ENCODE results near the gene TSSC4.
"Not testable (repeated sequence)": the region's sequence is repeated elsewhere in the genome, so short reads cannot be mapped to it uniquely, and the experiment has no call there.

The TSSC4 gene

GRCh38 chr11:2400069-2400761 is at the start of gene TSSC4:
TSS of gene TSSC4 (plus strand) at chr11:2400750. CDS start at chr11:2402634, 1,884 bp downstream.
- CTCF ChIA-PET = interaction anchor here (1.2 to 2.9 kb wide), 4 partner anchors 9 to 206 kb away, joined by 3 to 27 read pairs (median 4); no protein-coding TSS in a partner anchor
- DNase-seq (ENCODE audit: extremely low spot score) = peak; percentile 97
- TF ChIP-seq FOXA1 (IDR thresholded peaks at IDR 0.05) (no peak), ELF4 (IDR thresholded peaks at IDR 0.05) (peak; percentile 93), SUZ12 (IDR thresholded peaks at IDR 0.05) (peak; percentile 81), ARNT (IDR thresholded peaks at IDR 0.05) (no peak)
- TF ChIP-seq, protein P1, sequence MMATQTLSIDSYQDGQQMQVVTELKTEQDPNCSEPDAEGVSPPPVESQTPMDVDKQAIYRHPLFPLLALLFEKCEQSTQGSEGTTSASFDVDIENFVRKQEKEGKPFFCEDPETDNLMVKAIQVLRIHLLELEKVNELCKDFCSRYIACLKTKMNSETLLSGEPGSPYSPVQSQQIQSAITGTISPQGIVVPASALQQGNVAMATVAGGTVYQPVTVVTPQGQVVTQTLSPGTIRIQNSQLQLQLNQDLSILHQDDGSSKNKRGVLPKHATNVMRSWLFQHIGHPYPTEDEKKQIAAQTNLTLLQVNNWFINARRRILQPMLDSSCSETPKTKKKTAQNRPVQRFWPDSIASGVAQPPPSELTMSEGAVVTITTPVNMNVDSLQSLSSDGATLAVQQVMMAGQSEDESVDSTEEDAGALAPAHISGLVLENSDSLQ (IDR thresholded peaks at IDR 0.05) = peak; percentile 88
- POLR2A ChIA-PET = interaction anchor here (1.0 to 4.5 kb wide), 13 partner anchors 9 to 491 kb away, joined by 3 to 30 read pairs (median 4); no protein-coding TSS in a partner anchor

GRCh38 chr11:2351701-2352100 is 48.8 kb upstream of the TSSC4 start:
- ChIA-PET POLR2A (no interaction called here), CTCF (no interaction called here)
- no peak for DNase-seq (ENCODE audit: extremely low spot score)
- TF ChIP-seq TARDBP (IDR thresholded peaks at IDR 0.05) = no peak
- no peak for TF ChIP-seq ARNT (IDR thresholded peaks at IDR 0.05)
- TF ChIP-seq LEF1 (IDR thresholded peaks at IDR 0.05; ENCODE audit: borderline replicate concordance) = no peak
- TF ChIP-seq SUZ12 (IDR thresholded peaks at IDR 0.05) = no peak
- no peak for TF ChIP-seq FOXK2 (IDR thresholded peaks at IDR 0.05)
- TF ChIP-seq NFRKB (IDR thresholded peaks at IDR 0.05) = no peak
- no peak for TF ChIP-seq SP1 (IDR thresholded peaks at IDR 0.05)
- TF ChIP-seq ELF4 (IDR thresholded peaks at IDR 0.05) = no peak
- TF ChIP-seq CTBP1 (IDR thresholded peaks at IDR 0.05; ENCODE audit: borderline replicate concordance) = no peak
- TF ChIP-seq BHLHE40 (IDR thresholded peaks at IDR 0.05; ENCODE audit: borderline replicate concordance) = no peak
- no peak for TF ChIP-seq L3MBTL2 (conservative IDR thresholded peaks at IDR 0.05)
- TF ChIP-seq HDGF (IDR thresholded peaks at IDR 0.05; ENCODE audit: borderline replicate concordance) = no peak
- TF ChIP-seq FOXA1 (IDR thresholded peaks at IDR 0.05) = no peak
- TF ChIP-seq, protein P1 (IDR thresholded peaks at IDR 0.05) = no peak
- TF ChIP-seq ZNF384 (IDR thresholded peaks at IDR 0.05) = no peak
- TF ChIP-seq FOXM1 (IDR thresholded peaks at IDR 0.05; ENCODE audit: borderline replicate concordance) = no peak

DNA sequence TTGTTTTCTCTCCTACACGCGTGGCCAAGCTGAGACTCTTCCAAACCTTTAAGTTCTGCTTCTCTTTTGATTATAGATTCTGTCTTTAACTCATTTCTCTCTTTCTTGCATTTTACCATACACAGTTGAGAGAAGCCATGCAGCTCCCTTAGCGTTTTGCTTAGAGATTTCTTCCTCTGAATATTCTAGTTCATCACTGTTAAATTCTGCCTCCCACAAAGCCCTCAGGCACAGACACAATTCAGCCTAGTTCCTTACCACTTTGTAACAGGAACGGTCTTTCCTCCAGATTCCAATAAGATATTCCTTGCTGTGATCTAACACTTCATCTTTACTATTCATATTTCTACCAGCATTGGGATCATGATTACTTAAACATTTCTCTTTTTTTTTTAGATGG is 48.1 kb upstream of the TSSC4 start:
- POLR2A ChIA-PET = no interaction called here
- CTCF ChIA-PET = no interaction called here
- no peak for DNase-seq (ENCODE audit: extremely low spot score)
- TF ChIP-seq SUZ12 (IDR thresholded peaks at IDR 0.05) = no peak

GRCh38 chr11:2355000-2355644 is 45.4 kb upstream of the TSSC4 start:
- ChIA-PET POLR2A (no interaction called here), CTCF (no interaction called here)
- no peak for TF ChIP-seq SP1 (IDR thresholded peaks at IDR 0.05)
- no peak for TF ChIP-seq TARDBP (IDR thresholded peaks at IDR 0.05)
- no peak for TF ChIP-seq HDGF (IDR thresholded peaks at IDR 0.05; ENCODE audit: borderline replicate concordance)
- no peak for TF ChIP-seq FOXA1 (IDR thresholded peaks at IDR 0.05)
- no peak for TF ChIP-seq BHLHE40 (IDR thresholded peaks at IDR 0.05; ENCODE audit: borderline replicate concordance)
- TF ChIP-seq NFRKB (IDR thresholded peaks at IDR 0.05) = no peak
- no peak for TF ChIP-seq FOXK2 (IDR thresholded peaks at IDR 0.05)
- no peak for TF ChIP-seq ARNT (IDR thresholded peaks at IDR 0.05)
- no peak for TF ChIP-seq CTBP1 (IDR thresholded peaks at IDR 0.05; ENCODE audit: borderline replicate concordance)
- no peak for TF ChIP-seq LEF1 (IDR thresholded peaks at IDR 0.05; ENCODE audit: borderline replicate concordance)
- TF ChIP-seq SUZ12 (IDR thresholded peaks at IDR 0.05) = no peak
- TF ChIP-seq FOXM1 (IDR thresholded peaks at IDR 0.05; ENCODE audit: borderline replicate concordance) = no peak
- DNase-seq (ENCODE audit: extremely low spot score) = no peak

- ChIA-PET CTCF (no interaction called here), POLR2A (no interaction called here)
- DNase-seq (ENCODE audit: extremely low spot score) = no peak
- no peak for TF ChIP-seq L3MBTL2 (conservative IDR thresholded peaks at IDR 0.05)
- TF ChIP-seq, protein P1 (IDR thresholded peaks at IDR 0.05) = no peak
- no peak for TF ChIP-seq FOXA1 (IDR thresholded peaks at IDR 0.05)
- no peak for TF ChIP-seq LEF1 (IDR thresholded peaks at IDR 0.05; ENCODE audit: borderline replicate concordance)
- no peak for TF ChIP-seq TARDBP (IDR thresholded peaks at IDR 0.05)
- no peak for TF ChIP-seq SP1 (IDR thresholded peaks at IDR 0.05)
- TF ChIP-seq ELF4 (IDR thresholded peaks at IDR 0.05) = no peak
- TF ChIP-seq ZNF384 (IDR thresholded peaks at IDR 0.05) = no peak
- no peak for TF ChIP-seq FOXK2 (IDR thresholded peaks at IDR 0.05)
- TF ChIP-seq CTBP1 (IDR thresholded peaks at IDR 0.05; ENCODE audit: borderline replicate concordance) = no peak
- TF ChIP-seq NFRKB (IDR thresholded peaks at IDR 0.05) = no peak
- no peak for TF ChIP-seq ARNT (IDR thresholded peaks at IDR 0.05)
- TF ChIP-seq SUZ12 (IDR thresholded peaks at IDR 0.05) = no peak
- TF ChIP-seq BHLHE40 (IDR thresholded peaks at IDR 0.05; ENCODE audit: borderline replicate concordance) = no peak
- TF ChIP-seq FOXM1 (IDR thresholded peaks at IDR 0.05; ENCODE audit: borderline replicate concordance) = no peak
Measured at GRCh38 chr11:2357246-2357645, 43.3 kb upstream of the TSSC4 start.

- POLR2A ChIA-PET; CTCF ChIA-PET; DNase-seq (ENCODE audit: extremely low spot score): not testable (repeated sequence)
Measured at GRCh38 chr11:2357651-2358050, 42.9 kb upstream of the TSSC4 start.

All from HEK293T (cell line).